ENCODE measurements around the gene GUCY2C. TPM values are rescaled to one million over a fixed set of nuclear protein-coding genes. Genes with fewer than 3 reads are reported as not detected.

GUCY2C gene
- total RNA-seq, 1 donor, result not detected

- Histone ChIP-seq H4K20me1 (ENCODE audit: insufficient read depth, low read length) (no peaks in the 10 kb centered on the region), H3K4me3 (ENCODE audit: insufficient read depth, low read length) (no peak overlapping the region)
- DNase-seq (ENCODE audit: insufficient read length, low spot score, missing footprints), result no peak
Observed at GRCh38 chr12:14694145-14694714, 2.2 kb downstream of the GUCY2C start.

GRCh38 chr12:14693116-14693515 lies 3.3 kb downstream of the GUCY2C start:
- no peak overlapping the region for H3K27ac ChIP-seq (ENCODE audit: low read depth, low read length)
- no peaks in the 10 kb centered on the region for H4K20me1 ChIP-seq (ENCODE audit: insufficient read depth, low read length)
- no peak overlapping the region for H3K4me3 ChIP-seq (ENCODE audit: insufficient read depth, low read length)
- no peaks in the 10 kb centered on the region for H3K27me3 ChIP-seq (ENCODE audit: insufficient read depth, low read length)
- H3K36me3 ChIP-seq (ENCODE audit: insufficient read depth, low read length), result no peaks in the 10 kb centered on the region
- no peak for DNase-seq (ENCODE audit: insufficient read length, low spot score, missing footprints)
- H3K4me2 ChIP-seq (ENCODE audit: insufficient read depth, low read length), result no peak overlapping the region
- H3K4me1 ChIP-seq (ENCODE audit: insufficient read depth, low read length), result no peaks in the 10 kb centered on the region
- H2AFZ ChIP-seq (ENCODE audit: low read length), result no peak overlapping the region
- TF ChIP-seq, protein P1, sequence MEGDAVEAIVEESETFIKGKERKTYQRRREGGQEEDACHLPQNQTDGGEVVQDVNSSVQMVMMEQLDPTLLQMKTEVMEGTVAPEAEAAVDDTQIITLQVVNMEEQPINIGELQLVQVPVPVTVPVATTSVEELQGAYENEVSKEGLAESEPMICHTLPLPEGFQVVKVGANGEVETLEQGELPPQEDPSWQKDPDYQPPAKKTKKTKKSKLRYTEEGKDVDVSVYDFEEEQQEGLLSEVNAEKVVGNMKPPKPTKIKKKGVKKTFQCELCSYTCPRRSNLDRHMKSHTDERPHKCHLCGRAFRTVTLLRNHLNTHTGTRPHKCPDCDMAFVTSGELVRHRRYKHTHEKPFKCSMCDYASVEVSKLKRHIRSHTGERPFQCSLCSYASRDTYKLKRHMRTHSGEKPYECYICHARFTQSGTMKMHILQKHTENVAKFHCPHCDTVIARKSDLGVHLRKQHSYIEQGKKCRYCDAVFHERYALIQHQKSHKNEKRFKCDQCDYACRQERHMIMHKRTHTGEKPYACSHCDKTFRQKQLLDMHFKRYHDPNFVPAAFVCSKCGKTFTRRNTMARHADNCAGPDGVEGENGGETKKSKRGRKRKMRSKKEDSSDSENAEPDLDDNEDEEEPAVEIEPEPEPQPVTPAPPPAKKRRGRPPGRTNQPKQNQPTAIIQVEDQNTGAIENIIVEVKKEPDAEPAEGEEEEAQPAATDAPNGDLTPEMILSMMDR (IDR thresholded peaks at IDR 0.05; ENCODE audit: extremely low read depth, low read depth, low read length), result no peak
- no peaks in the 10 kb centered on the region for H3K9me3 ChIP-seq (ENCODE audit: low read depth, low read length)
- no peaks in the 10 kb centered on the region for H3K79me2 ChIP-seq (ENCODE audit: insufficient read depth, low read length)

More at GRCh38 chr12:14694145-14694714, 2.2 kb downstream of the GUCY2C start:
- H2AFZ ChIP-seq (ENCODE audit: low read length), result no peak overlapping the region
- no peak overlapping the region for H3K27ac ChIP-seq (ENCODE audit: low read depth, low read length)
- no peaks in the 10 kb centered on the region for H3K27me3 ChIP-seq (ENCODE audit: insufficient read depth, low read length)
- H3K9me3 ChIP-seq (ENCODE audit: low read depth, low read length), result no peaks in the 10 kb centered on the region
- H3K4me2 ChIP-seq (ENCODE audit: insufficient read depth, low read length), result no peak overlapping the region
- H3K4me1 ChIP-seq (ENCODE audit: insufficient read depth, low read length), result no peaks in the 10 kb centered on the region
- H3K79me2 ChIP-seq (ENCODE audit: insufficient read depth, low read length), result no peaks in the 10 kb centered on the region
- no peaks in the 10 kb centered on the region for H3K36me3 ChIP-seq (ENCODE audit: insufficient read depth, low read length)
- TF ChIP-seq, protein P1 (IDR thresholded peaks at IDR 0.05; ENCODE audit: extremely low read depth, low read depth, low read length), result no peak

- H3K79me2 ChIP-seq (ENCODE audit: insufficient read depth, low read length), result no peaks in the 10 kb centered on the region
- H2AFZ ChIP-seq (ENCODE audit: low read length), result no peak overlapping the region
- H3K4me2 ChIP-seq (ENCODE audit: insufficient read depth, low read length), result no peak overlapping the region
- TF ChIP-seq, protein P1 (IDR thresholded peaks at IDR 0.05; ENCODE audit: extremely low read depth, low read depth, low read length), result no peak
- DNase-seq (ENCODE audit: insufficient read length, low spot score, missing footprints), result no peak
- H3K27me3 ChIP-seq (ENCODE audit: insufficient read depth, low read length), result no peaks in the 10 kb centered on the region
- H3K9me3 ChIP-seq (ENCODE audit: low read depth, low read length), result no peaks in the 10 kb centered on the region
- no peaks in the 10 kb centered on the region for H4K20me1 ChIP-seq (ENCODE audit: insufficient read depth, low read length)
- no peaks in the 10 kb centered on the region for H3K36me3 ChIP-seq (ENCODE audit: insufficient read depth, low read length)
- H3K4me1 ChIP-seq (ENCODE audit: insufficient read depth, low read length), result no peaks in the 10 kb centered on the region
- no peak overlapping the region for H3K27ac ChIP-seq (ENCODE audit: low read depth, low read length)
- H3K4me3 ChIP-seq (ENCODE audit: insufficient read depth, low read length), result no peak overlapping the region
Observed at GRCh38 chr12:14691560-14691959, 4.8 kb downstream of the GUCY2C start.

GRCh38 chr12:14689996-14690395 lies 6.4 kb downstream of the GUCY2C start:
- H3K79me2 ChIP-seq (ENCODE audit: insufficient read depth, low read length), result no peaks in the 10 kb centered on the region
- H3K36me3 ChIP-seq (ENCODE audit: insufficient read depth, low read length), result no peaks in the 10 kb centered on the region
- H3K4me1 ChIP-seq (ENCODE audit: insufficient read depth, low read length), result no peaks in the 10 kb centered on the region
- H3K4me2 ChIP-seq (ENCODE audit: insufficient read depth, low read length), result no peak overlapping the region
- H2AFZ ChIP-seq (ENCODE audit: low read length), result no peak overlapping the region
- H3K27me3 ChIP-seq (ENCODE audit: insufficient read depth, low read length), result no peaks in the 10 kb centered on the region
- no peak overlapping the region for H3K4me3 ChIP-seq (ENCODE audit: insufficient read depth, low read length)
- no peak for DNase-seq (ENCODE audit: insufficient read length, low spot score, missing footprints)
- H4K20me1 ChIP-seq (ENCODE audit: insufficient read depth, low read length), result no peaks in the 10 kb centered on the region
- no peaks in the 10 kb centered on the region for H3K9me3 ChIP-seq (ENCODE audit: low read depth, low read length)
- TF ChIP-seq, protein P1 (IDR thresholded peaks at IDR 0.05; ENCODE audit: extremely low read depth, low read depth, low read length), result no peak
- H3K27ac ChIP-seq (ENCODE audit: low read depth, low read length), result no peak overlapping the region
